ENCODE data around the gene ACTN4.

The ACTN4 gene

GRCh38 chr19:38693380-38694223 lies 46.2 kb downstream of the ACTN4 start:
- DNase-seq (ENCODE audit: low read depth in 2 of 2, low spot score in 1 of 2), result peak in 1 of 2 donors; percentile 22

- no peak for DNase-seq (ENCODE audit: low read depth in 2 of 2, low spot score in 1 of 2)
Observed at GRCh38 chr19:38695317-38695683, 47.9 kb downstream of the ACTN4 start.

- no peak for DNase-seq (ENCODE audit: low read depth in 2 of 2, low spot score in 1 of 2)
Observed at GRCh38 chr19:38695832-38696728, 48.6 kb downstream of the ACTN4 start.

- DNase-seq (ENCODE audit: low read depth in 2 of 2, low spot score in 1 of 2), result no peak
Observed at GRCh38 chr19:38696729-38697055, 49.2 kb downstream of the ACTN4 start.

- DNase-seq (ENCODE audit: low read depth in 2 of 2, low spot score in 1 of 2), result no peak
Observed at GRCh38 chr19:38697197-38697596, 49.7 kb downstream of the ACTN4 start.

- no peak for DNase-seq (ENCODE audit: low read depth in 2 of 2, low spot score in 1 of 2)
Observed at GRCh38 chr19:38697641-38698071, 50.2 kb downstream of the ACTN4 start.

- no peak for DNase-seq (ENCODE audit: low read depth in 2 of 2, low spot score in 1 of 2)
Observed at GRCh38 chr19:38698225-38699026, 51.0 kb downstream of the ACTN4 start.

- DNase-seq (ENCODE audit: low read depth in 2 of 2, low spot score in 1 of 2), result no peak
Observed at GRCh38 chr19:38699027-38699346, 51.5 kb downstream of the ACTN4 start.

- no peak for DNase-seq (ENCODE audit: low read depth in 2 of 2, low spot score in 1 of 2)
Observed at GRCh38 chr19:38699647-38700349, 52.3 kb downstream of the ACTN4 start.

- no peak for DNase-seq (ENCODE audit: low read depth in 2 of 2, low spot score in 1 of 2)
Observed at GRCh38 chr19:38700350-38700901, 53.0 kb downstream of the ACTN4 start.

GRCh38 chr19:38700902-38701454 lies 53.5 kb downstream of the ACTN4 start:
- no peak for DNase-seq (ENCODE audit: low read depth in 2 of 2, low spot score in 1 of 2)

- DNase-seq (ENCODE audit: low read depth in 2 of 2, low spot score in 1 of 2), result no peak
Observed at GRCh38 chr19:38701455-38702063, 54.1 kb downstream of the ACTN4 start.

- DNase-seq (ENCODE audit: low read depth in 2 of 2, low spot score in 1 of 2), result no peak
Observed at GRCh38 chr19:38702278-38702677, 54.8 kb downstream of the ACTN4 start.

- DNase-seq (ENCODE audit: low read depth in 2 of 2, low spot score in 1 of 2), result no peak
Observed at GRCh38 chr19:38703509-38703908, 56.1 kb downstream of the ACTN4 start.

- DNase-seq (ENCODE audit: low read depth in 2 of 2, low spot score in 1 of 2), result no peak
Observed at GRCh38 chr19:38704488-38705026, 57.1 kb downstream of the ACTN4 start.

- no peak for DNase-seq (ENCODE audit: low read depth in 2 of 2, low spot score in 1 of 2)
Observed at GRCh38 chr19:38705197-38706019, 58.0 kb downstream of the ACTN4 start.

- no peak for DNase-seq (ENCODE audit: low read depth in 2 of 2, low spot score in 1 of 2)
Observed at GRCh38 chr19:38706792-38707511, 59.5 kb downstream of the ACTN4 start.

GRCh38 chr19:38707512-38708114 lies 60.2 kb downstream of the ACTN4 start:
- DNase-seq (ENCODE audit: low read depth in 2 of 2, low spot score in 1 of 2), result no peak

Data from stimulated activated CD8-positive, alpha-beta memory T cell treated with anti-CD3 and anti-CD28 coated beads, Interleukin-4, amount 100 ng/mL, for 4 hours (primary cell).